Measurements from ENCODE around the gene B4GALT3.
A peak's percentile ranks its signal among the peaks of the same experiment; 100 is the strongest.

The B4GALT3 gene

GRCh38 chr1:161185732-161186311 lies 8.5 kb upstream of the B4GALT3 start:
- no peak for DNase-seq
- no peak overlapping the region for H3K4me3 ChIP-seq (ENCODE audit: insufficient read depth, low read depth, low read length, poor library complexity, severe bottlenecking)
- H3K27ac ChIP-seq (ENCODE audit: insufficient read depth, low read length, poor library complexity, severe bottlenecking), result peak overlapping the region; percentile 50

GRCh38 chr1:161185282-161185682 lies 8.0 kb upstream of the B4GALT3 start:
- no peaks in the 10 kb centered on the region for H3K36me3 ChIP-seq (ENCODE audit: control insufficient read depth, insufficient read depth, low read length)
- H3K27me3 ChIP-seq (replicated peaks; ENCODE audit: control insufficient read depth, insufficient read depth, low read length, poor library complexity, severe bottlenecking), result no peaks in the 10 kb centered on the region
- DNase-seq, result peak; percentile 64 to 70 (median 70)
- H3K27ac ChIP-seq (ENCODE audit: insufficient read depth, low read length, poor library complexity, severe bottlenecking), result peak overlapping the region; percentile 50
- no peak overlapping the region for H3K4me3 ChIP-seq (ENCODE audit: insufficient read depth, low read depth, low read length, poor library complexity, severe bottlenecking)
- no peaks in the 10 kb centered on the region for H3K9me3 ChIP-seq (ENCODE audit: control insufficient read depth, low read length)
- H3K4me1 ChIP-seq (ENCODE audit: control insufficient read depth, insufficient read depth, low read length, poor library complexity, severe bottlenecking), result peaks cover 79% of the 10 kb centered on the region

More at GRCh38 chr1:161185732-161186311, 8.5 kb upstream of the B4GALT3 start:
- peaks cover 77% of the 10 kb centered on the region for H3K4me1 ChIP-seq (ENCODE audit: control insufficient read depth, insufficient read depth, low read length, poor library complexity, severe bottlenecking)
- no peaks in the 10 kb centered on the region for H3K36me3 ChIP-seq (ENCODE audit: control insufficient read depth, insufficient read depth, low read length)
- H3K9me3 ChIP-seq (ENCODE audit: control insufficient read depth, low read length), result no peaks in the 10 kb centered on the region
- H3K27me3 ChIP-seq (replicated peaks; ENCODE audit: control insufficient read depth, insufficient read depth, low read length, poor library complexity, severe bottlenecking), result no peaks in the 10 kb centered on the region

GRCh38 chr1:161182214-161182613 lies 4.9 kb upstream of the B4GALT3 start:
- H3K9me3 ChIP-seq (ENCODE audit: control insufficient read depth, low read length), result no peaks in the 10 kb centered on the region

GRCh38 chr1:161180639-161181038 lies 3.3 kb upstream of the B4GALT3 start:
- Histone ChIP-seq H3K9me3 (ENCODE audit: control insufficient read depth, low read length) (no peaks in the 10 kb centered on the region), H3K4me3 (ENCODE audit: insufficient read depth, low read depth, low read length, poor library complexity, severe bottlenecking) (no peak overlapping the region), H3K27me3 (replicated peaks; ENCODE audit: control insufficient read depth, insufficient read depth, low read length, poor library complexity, severe bottlenecking) (no peaks in the 10 kb centered on the region), H3K27ac (ENCODE audit: insufficient read depth, low read length, poor library complexity, severe bottlenecking) (no peak overlapping the region), H3K36me3 (ENCODE audit: control insufficient read depth, insufficient read depth, low read length) (peaks cover 2% of the 10 kb centered on the region), H3K4me1 (ENCODE audit: control insufficient read depth, insufficient read depth, low read length, poor library complexity, severe bottlenecking) (peaks cover 61% of the 10 kb centered on the region)
- DNase-seq, result no peak

More at GRCh38 chr1:161182214-161182613, 4.9 kb upstream of the B4GALT3 start:
- Histone ChIP-seq H3K36me3 (ENCODE audit: control insufficient read depth, insufficient read depth, low read length) (no peaks in the 10 kb centered on the region), H3K27me3 (replicated peaks; ENCODE audit: control insufficient read depth, insufficient read depth, low read length, poor library complexity, severe bottlenecking) (no peaks in the 10 kb centered on the region), H3K4me3 (ENCODE audit: insufficient read depth, low read depth, low read length, poor library complexity, severe bottlenecking) (no peak overlapping the region), H3K27ac (ENCODE audit: insufficient read depth, low read length, poor library complexity, severe bottlenecking) (peak overlapping the region; percentile 70), H3K4me1 (ENCODE audit: control insufficient read depth, insufficient read depth, low read length, poor library complexity, severe bottlenecking) (peaks cover 66% of the 10 kb centered on the region)
- DNase-seq, result peak in 1 of 3 donors; percentile 37

GRCh38 chr1:161179698-161180097 lies 2.4 kb upstream of the B4GALT3 start:
- DNase-seq, result no peak
- Histone ChIP-seq H3K27ac (ENCODE audit: insufficient read depth, low read length, poor library complexity, severe bottlenecking) (no peak overlapping the region), H3K4me3 (ENCODE audit: insufficient read depth, low read depth, low read length, poor library complexity, severe bottlenecking) (no peak overlapping the region), H3K36me3 (ENCODE audit: control insufficient read depth, insufficient read depth, low read length) (peaks cover 7% of the 10 kb centered on the region), H3K9me3 (ENCODE audit: control insufficient read depth, low read length) (no peaks in the 10 kb centered on the region), H3K4me1 (ENCODE audit: control insufficient read depth, insufficient read depth, low read length, poor library complexity, severe bottlenecking) (peaks cover 58% of the 10 kb centered on the region), H3K27me3 (replicated peaks; ENCODE audit: control insufficient read depth, insufficient read depth, low read length, poor library complexity, severe bottlenecking) (no peaks in the 10 kb centered on the region)

- H3K27ac ChIP-seq (ENCODE audit: insufficient read depth, low read length, poor library complexity, severe bottlenecking), result peak overlapping the region; percentile 94
- H3K4me3 ChIP-seq (ENCODE audit: insufficient read depth, low read depth, low read length, poor library complexity, severe bottlenecking), result peak overlapping the region; percentile 97
- H3K27me3 ChIP-seq (replicated peaks; ENCODE audit: control insufficient read depth, insufficient read depth, low read length, poor library complexity, severe bottlenecking), result no peaks in the 10 kb centered on the region
- H3K36me3 ChIP-seq (ENCODE audit: control insufficient read depth, insufficient read depth, low read length), result peaks cover 24% of the 10 kb centered on the region
- H3K4me1 ChIP-seq (ENCODE audit: control insufficient read depth, insufficient read depth, low read length, poor library complexity, severe bottlenecking), result peaks cover 40% of the 10 kb centered on the region
- no peaks in the 10 kb centered on the region for H3K9me3 ChIP-seq (ENCODE audit: control insufficient read depth, low read length)
- DNase-seq, result no peak
These were observed 583 bp upstream of the B4GALT3 start for GRCh38 chr1:161177936-161178244.

- Histone ChIP-seq H3K4me1 (ENCODE audit: control insufficient read depth, insufficient read depth, low read length, poor library complexity, severe bottlenecking) (peaks cover 28% of the 10 kb centered on the region), H3K27me3 (replicated peaks; ENCODE audit: control insufficient read depth, insufficient read depth, low read length, poor library complexity, severe bottlenecking) (no peaks in the 10 kb centered on the region), H3K9me3 (ENCODE audit: control insufficient read depth, low read length) (no peaks in the 10 kb centered on the region), H3K4me3 (ENCODE audit: insufficient read depth, low read depth, low read length, poor library complexity, severe bottlenecking) (peak overlapping the region; percentile 97), H3K36me3 (ENCODE audit: control insufficient read depth, insufficient read depth, low read length) (peaks cover 36% of the 10 kb centered on the region), H3K27ac (ENCODE audit: insufficient read depth, low read length, poor library complexity, severe bottlenecking) (peak overlapping the region; percentile 94)
- DNase-seq, result no peak
These were observed 717 bp downstream of the B4GALT3 start for GRCh38 chr1:161176468-161177111.

- Histone ChIP-seq H3K9me3 (ENCODE audit: control insufficient read depth, low read length) (no peaks in the 10 kb centered on the region), H3K36me3 (ENCODE audit: control insufficient read depth, insufficient read depth, low read length) (peaks cover 43% of the 10 kb centered on the region), H3K4me1 (ENCODE audit: control insufficient read depth, insufficient read depth, low read length, poor library complexity, severe bottlenecking) (peaks cover 22% of the 10 kb centered on the region), H3K4me3 (ENCODE audit: insufficient read depth, low read depth, low read length, poor library complexity, severe bottlenecking) (peak overlapping the region; percentile 97), H3K27ac (ENCODE audit: insufficient read depth, low read length, poor library complexity, severe bottlenecking) (peak overlapping the region; percentile 94), H3K27me3 (replicated peaks; ENCODE audit: control insufficient read depth, insufficient read depth, low read length, poor library complexity, severe bottlenecking) (no peaks in the 10 kb centered on the region)
- no peak for DNase-seq
These were observed 1.4 kb downstream of the B4GALT3 start for GRCh38 chr1:161175771-161176453.

- H3K27me3 ChIP-seq (replicated peaks; ENCODE audit: control insufficient read depth, insufficient read depth, low read length, poor library complexity, severe bottlenecking), result no peaks in the 10 kb centered on the region
- H3K4me3 ChIP-seq (ENCODE audit: insufficient read depth, low read depth, low read length, poor library complexity, severe bottlenecking), result no peak overlapping the region
- DNase-seq, result no peak
- H3K4me1 ChIP-seq (ENCODE audit: control insufficient read depth, insufficient read depth, low read length, poor library complexity, severe bottlenecking), result peaks cover 15% of the 10 kb centered on the region
- H3K36me3 ChIP-seq (ENCODE audit: control insufficient read depth, insufficient read depth, low read length), result peaks cover 50% of the 10 kb centered on the region
- no peak overlapping the region for H3K27ac ChIP-seq (ENCODE audit: insufficient read depth, low read length, poor library complexity, severe bottlenecking)
- no peaks in the 10 kb centered on the region for H3K9me3 ChIP-seq (ENCODE audit: control insufficient read depth, low read length)
These were observed 2.4 kb downstream of the B4GALT3 start for GRCh38 chr1:161174911-161175310.

- Histone ChIP-seq H3K27ac (ENCODE audit: insufficient read depth, low read length, poor library complexity, severe bottlenecking) (no peak overlapping the region), H3K36me3 (ENCODE audit: control insufficient read depth, insufficient read depth, low read length) (peaks cover 60% of the 10 kb centered on the region)
These were observed 3.6 kb downstream of the B4GALT3 start for GRCh38 chr1:161173711-161174110.

More at GRCh38 chr1:161173711-161174110, 3.6 kb downstream of the B4GALT3 start:
- peaks cover 15% of the 10 kb centered on the region for H3K4me1 ChIP-seq (ENCODE audit: control insufficient read depth, insufficient read depth, low read length, poor library complexity, severe bottlenecking)
- no peak overlapping the region for H3K4me3 ChIP-seq (ENCODE audit: insufficient read depth, low read depth, low read length, poor library complexity, severe bottlenecking)
- H3K27me3 ChIP-seq (replicated peaks; ENCODE audit: control insufficient read depth, insufficient read depth, low read length, poor library complexity, severe bottlenecking), result no peaks in the 10 kb centered on the region
- DNase-seq, result no peak
- H3K9me3 ChIP-seq (ENCODE audit: control insufficient read depth, low read length), result no peaks in the 10 kb centered on the region
